Measurements from ENCODE around the gene ATP2A3.
A peak's percentile ranks its signal among the peaks of the same experiment; 100 is the strongest.

Gene ATP2A3

DNA sequence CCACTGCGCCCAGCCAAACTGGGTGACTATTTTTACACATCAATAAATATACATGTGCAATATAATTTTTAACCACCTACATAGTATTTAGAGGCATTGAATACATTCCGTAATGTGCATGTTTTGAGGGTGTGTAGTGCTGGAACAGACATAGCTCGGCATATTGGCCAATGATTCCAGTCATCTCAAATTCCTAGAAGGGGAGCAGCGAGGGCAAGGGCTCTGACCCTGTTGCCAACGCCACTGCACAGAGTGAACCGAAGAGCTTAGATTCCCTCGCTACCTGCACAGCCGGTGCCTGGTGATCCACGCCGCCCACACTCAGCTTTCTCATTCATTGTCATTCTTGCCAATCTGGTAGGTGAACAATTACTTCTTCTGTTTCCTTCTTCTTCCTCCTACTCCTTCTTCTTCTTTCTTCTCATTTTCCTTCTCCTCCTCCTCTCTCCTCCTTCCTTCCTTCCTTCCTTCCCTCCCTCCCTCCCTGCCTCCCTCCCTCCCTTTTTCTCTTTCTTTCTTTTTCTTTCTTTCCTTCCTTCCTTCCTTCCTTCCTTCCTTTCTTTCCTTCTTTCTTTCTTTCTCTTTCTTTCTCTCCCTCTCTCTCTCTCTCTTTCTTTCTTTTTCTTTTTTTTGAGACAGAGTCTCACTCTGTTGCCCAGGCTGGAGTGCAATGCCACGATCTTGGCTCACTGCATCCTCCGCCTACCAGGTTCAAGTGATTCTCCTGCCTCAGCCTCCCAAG is 26.3 kb upstream of the ATP2A3 start:
- no peak for DNase-seq

DNA sequence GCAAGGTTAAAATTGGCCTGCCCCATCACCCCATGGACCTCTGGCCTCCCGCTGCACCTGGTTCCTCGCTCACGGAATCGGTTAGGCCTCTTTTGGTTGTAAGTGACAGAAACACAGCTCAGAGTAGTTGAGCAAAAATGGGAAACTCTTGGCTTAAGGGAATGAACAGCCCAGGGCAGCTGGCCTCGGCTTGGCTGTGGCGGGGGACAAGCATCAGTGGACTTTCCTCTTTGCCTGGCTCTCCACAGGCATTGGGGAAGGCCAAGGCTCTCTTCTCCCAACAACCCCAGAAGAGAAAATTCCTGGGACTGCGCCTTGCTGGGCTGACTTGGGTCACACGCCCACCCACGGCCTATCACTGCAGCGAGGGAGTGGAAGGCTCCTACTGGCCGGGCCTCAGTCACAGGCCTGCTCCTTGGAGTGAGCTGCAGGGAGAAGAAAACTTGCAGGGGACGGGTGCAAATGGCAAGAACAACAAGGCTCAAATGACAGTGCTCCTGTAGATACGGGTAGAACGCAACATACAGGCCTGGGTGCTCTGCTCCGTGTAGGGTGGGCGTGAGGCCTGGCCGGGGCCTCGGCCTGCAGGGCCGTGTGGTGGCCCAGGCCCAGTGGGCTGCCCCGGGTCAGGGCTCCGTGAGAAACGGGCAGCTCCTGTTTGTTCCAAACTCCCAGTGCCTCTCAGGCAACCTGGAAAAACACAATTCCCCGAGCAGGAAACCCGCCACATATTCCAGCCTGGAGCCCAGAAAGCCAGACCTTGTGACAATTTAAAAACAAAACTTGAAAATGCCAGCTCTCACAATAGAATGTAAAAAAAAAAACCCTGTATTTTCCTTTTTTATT is 25.0 kb upstream of the ATP2A3 start:
- no peak for DNase-seq

DNA sequence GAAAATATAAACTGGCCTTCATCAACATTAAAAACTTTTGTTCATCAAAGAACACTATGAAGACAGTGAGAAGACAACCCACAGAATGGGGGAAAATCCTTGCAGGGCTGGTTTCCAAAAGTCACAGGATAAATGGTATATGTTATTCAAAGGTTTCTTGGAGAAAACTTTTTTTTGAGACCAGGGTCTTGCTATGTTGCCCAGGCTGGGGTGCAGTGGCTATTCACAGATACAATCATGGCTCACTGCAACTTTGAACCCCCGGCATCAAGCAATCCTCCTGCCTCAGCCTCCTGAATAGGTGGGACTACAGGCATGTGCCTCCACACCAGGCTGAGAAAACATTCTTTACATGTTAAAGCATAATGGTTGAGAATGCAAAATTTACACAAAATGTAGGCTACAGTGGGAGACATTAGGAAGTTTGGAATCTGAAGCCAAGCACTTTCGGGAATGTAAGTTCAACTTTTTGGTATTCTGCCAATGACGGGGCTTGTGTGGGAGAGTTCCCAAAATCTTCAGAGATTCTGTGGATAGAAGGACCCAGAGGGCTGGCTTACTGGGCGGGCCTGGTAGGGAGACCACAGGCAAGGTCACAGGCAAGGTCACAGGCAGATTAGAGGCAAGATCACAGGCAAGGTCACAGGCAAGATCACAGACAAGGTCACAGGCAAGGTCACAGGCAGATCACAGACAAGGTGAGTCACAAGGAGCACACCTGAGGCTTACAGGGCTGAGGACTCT is 24.2 kb upstream of the ATP2A3 start:
- DNase-seq: no peak

DNA sequence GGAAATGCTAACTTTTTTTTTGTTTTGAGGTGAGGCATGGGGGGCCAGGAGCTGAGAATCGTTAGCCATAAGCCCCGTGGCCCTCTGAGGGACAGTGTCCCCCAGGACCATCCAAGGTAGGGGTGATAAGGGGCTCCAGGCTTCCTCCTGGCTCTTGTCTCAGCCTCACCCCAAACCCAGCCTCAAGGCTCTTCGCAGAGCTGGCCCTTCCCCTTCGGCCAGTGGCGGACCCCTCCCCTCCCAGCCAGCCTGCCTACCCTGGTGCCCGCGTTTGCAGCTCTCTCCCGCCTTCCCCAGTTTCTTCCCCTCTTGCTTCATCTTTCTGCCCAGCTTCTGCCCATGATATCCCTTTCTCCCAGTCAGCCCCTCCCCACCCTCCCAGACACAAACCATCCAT is 22.7 kb upstream of the ATP2A3 start:
- DNase-seq: peak; percentile 37

DNA sequence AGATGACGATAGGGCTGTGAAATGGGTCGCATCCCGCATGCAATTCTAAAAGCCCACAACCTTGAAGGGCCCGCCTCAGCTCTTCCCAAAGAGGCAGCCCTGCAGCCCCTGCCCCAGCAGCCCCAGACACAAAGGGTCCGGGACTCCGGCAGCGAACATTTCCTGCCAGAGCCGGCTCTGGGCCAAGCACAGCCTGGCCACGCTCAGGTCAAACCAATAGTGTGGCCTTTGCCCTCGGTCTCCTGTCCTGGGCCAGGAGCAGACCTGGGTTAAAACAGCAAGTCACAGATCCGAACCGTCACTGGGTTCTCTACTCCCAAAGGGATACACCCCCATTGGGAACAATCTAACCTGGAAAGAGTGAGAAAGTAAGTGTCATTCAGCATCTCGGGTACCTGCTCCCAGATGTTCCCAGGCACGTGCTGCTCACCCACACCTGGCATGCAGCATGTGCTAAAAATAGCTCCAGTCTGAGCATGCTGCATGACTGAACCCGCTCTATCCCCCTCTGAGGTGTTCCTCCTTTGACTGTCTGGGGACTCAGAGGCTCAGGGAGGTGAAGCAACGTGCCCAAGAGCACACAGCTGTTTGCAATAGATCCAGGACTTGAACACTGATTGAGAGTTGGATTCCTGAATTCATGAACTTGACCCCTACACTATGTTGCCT is 22.2 kb upstream of the ATP2A3 start:
- DNase-seq: peak; percentile 41

DNA sequence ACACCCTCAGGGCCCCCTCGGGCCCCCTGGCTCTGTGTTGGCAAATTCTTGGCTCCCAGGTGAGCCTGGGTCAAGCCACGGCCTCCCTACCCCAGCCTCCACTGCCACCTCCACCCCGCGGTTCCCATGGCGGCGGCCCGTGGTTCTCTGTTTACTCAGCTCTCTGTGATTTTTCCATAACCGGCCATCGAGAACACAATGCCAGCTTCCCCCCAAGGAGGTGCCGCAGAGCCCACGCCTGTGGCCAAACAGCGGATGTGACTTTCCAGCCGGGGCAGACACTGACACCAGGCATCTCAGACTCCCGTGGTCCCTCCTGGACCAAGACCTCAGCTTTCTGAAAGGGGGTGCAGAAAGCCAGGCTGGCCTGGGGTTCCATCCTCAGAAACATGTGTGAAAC is 21.6 kb upstream of the ATP2A3 start:
- DNase-seq: peak; percentile 22

DNA sequence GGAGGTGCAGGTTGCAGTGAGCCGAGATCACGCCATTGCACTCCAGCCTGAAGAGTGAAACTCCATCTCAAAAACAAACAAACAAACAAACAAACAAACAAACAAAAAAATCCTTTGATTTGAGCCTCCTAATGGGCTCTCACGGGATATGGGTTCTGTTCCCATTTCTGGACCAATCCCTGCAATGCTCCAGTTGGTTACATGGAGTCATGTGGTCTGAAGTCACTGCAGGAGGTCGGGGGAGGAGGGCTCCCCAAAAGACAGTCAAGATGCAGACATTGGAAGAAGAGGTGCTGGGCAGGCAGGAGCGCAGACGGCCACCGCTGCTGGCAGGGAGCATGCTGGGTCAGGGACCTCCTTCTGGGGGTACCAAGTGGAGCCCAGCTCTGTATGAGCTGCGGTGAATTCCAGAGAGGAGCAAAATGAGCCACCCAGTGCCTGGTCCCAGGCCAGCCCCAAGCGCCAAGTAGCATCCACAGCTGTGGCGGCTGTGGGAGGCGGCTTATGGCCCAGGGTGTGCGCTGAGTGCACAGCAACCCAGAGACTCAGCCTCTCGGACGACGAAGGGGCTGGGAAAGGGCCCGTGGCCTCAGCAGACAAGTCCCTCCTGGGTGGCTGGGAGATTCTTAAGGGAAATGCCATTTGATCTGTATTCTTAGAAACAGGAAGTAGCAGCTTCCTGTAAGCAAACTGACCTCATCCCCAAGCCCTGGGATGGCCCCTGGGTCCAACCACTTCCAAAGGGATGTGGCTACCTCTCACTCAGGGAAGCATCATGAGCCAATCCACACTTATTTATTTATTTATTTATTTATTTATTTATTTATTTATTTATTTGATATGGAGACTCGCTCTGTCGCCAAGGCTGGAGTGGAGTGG is 19.6 kb upstream of the ATP2A3 start:
- no peak for DNase-seq

DNA sequence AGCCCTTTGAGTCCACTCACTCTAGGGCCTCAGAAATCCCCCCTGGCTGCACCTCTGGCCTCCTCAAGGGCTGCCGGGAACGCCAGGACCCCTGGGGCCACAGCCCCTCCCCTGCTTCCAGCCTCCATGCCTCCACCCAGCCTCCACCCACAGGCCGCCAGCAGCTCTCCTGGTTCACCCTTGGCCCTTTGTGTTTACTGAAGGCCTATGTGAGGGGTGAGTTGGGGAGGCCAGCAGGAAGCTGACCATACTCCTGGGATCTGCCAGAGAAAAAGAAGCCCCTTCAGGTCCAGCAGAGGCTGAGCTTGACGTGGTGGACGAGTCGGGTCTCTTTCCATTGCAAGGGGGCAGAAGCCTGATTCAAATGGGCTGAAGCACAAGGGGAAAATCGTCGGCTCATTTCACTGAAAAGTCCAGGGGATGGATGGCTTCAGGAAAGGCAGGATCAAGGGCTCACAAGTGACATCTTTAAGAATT is 18.3 kb upstream of the ATP2A3 start:
- no peak for DNase-seq

DNA sequence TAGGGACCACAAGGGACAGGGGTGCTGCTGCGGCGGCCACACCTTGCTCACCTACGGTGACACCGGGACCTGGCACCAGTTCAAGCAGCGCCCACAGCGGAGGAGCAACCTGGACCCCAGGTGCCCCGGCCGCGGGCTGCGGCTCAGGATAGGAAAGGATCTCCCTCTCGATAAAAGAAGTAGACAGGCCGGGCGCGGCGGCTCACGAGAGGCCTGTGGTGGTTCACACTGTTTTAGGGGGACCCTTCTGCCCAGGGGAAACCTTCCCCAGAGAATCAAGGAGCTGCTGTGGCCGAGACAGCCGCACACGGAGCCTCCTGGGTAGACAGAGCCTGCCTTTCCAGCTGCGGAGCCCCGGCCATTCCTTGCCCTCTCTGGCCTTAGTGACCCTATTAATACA is 17.9 kb upstream of the ATP2A3 start:
- DNase-seq: no peak

DNA sequence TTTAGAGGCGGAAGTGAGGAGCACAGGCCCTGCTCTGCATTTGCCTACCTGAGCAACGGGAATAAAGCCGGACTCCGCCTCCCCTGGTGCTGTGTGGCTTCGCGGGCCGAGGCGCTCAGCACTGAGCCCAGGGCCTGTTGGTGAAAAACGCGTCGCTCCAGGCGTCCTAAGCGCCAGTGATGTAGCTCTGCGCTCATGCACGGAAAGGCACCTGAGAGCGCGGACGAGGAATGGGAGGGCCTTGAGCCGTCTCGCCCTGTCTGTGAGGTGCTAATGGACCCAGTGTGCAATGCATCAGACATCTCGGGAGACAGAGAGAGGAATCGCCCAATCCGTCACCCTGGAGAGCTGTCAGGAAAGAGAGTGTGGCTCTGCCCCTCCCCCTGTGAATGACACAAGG is 17.2 kb upstream of the ATP2A3 start:
- DNase-seq: no peak

DNA sequence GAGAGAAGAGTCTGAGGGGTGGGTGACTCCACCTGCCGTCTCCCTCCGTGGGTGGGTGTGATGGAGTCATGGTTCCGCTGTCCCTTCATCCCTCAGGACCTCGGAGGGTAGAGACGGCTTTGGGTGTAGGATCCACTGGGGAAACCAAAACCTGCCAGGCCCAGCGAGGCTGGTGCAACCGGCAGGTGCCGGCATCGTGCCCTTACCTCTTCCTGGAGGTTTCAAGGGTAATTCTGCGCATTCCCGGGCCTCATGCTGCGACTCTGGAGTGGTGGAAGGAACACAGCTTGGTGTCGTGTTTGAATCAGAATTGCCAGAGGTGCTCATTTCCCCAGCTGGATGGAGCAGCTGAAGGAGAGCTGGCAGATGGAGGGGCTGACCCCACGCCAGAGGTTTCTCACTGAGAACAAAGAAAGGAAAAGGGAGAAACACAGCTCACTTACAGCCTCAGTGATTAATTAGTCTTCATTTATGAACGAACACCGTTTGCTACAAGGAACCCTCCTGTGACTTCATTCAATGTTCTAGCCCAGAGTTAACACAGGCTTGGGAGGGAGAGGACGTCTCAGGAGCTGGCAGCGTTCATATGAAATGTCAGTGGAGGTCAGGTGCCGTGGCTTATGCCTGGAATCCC is 16.3 kb upstream of the ATP2A3 start:
- DNase-seq: no peak

DNA sequence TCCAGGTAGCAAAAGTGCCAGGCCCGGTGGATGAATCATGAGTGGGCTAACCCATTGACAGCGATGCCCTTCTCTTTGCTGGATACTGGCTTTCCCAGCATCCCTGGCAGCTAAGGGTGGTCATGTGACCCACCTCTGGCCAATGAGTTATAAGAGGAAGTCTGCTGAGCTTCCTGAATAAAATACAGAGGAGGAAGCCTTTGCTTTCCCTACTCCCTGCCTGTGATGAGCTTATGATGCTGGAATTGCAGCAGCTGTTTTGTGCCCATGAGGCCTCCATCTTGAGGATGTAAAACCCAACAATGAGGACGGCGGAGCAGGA is 15.0 kb upstream of the ATP2A3 start:
- peak; percentile 36 for DNase-seq

DNA sequence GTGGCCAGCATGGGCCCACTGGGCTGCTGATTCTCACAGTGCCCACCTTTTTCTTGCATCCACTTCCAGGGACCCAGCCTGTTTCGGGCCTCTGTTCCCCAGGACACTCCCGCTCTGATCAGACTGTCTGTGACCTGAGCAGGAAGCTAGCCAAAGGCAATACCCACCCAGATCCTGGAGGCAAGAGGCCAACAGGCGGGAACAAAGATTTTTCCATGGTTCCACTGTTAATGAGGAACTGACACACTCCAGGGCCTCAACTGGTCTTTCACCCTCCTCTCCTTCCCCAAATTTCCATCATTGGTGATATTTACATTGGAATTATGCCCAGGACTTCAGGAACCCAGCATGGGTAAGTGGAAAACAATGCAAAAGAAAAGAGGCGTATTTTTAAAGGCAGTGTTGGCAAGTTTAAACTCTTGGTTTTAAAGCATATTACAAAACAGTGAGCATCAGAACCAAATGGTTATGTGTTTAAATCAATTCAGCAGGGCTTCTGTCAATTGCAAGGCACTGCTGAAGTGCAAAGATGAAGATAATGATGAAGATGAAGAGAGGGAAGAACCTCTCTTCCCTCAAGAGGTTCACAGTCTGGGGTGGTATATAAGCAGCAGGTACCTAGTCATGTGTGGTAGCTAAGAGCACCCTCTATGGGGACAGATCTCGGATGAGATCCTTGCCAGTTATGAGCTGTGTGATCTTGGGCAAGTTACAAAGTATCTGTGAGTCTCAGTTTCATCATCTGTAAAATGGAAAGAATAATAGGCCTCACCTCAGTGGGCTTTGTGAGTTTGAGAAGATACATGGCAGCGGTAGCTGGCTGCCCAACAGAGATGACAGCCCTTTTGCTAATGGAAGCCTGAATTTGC is 14.4 kb upstream of the ATP2A3 start:
- peak; percentile 33 for DNase-seq

DNA sequence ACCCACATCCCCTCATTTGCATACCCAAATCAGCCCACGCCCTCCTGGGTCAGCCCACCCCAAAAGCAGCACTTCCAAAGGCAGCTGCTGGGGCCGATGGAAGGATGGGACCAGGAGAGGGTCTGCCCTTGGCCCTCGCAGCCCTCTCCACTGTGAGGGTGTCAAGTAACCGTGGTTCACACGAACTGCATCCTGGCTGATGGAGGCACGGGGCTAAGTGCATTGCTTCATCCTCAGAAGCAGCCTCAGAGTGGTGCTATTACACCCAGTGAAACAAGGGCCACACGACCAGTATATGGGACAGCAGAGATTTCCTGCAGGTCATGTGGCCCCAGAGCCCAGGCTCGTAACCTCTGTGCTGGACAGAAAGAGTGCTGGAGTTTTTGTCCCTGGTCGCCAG is 13.2 kb upstream of the ATP2A3 start:
- DNase-seq: no peak

DNA sequence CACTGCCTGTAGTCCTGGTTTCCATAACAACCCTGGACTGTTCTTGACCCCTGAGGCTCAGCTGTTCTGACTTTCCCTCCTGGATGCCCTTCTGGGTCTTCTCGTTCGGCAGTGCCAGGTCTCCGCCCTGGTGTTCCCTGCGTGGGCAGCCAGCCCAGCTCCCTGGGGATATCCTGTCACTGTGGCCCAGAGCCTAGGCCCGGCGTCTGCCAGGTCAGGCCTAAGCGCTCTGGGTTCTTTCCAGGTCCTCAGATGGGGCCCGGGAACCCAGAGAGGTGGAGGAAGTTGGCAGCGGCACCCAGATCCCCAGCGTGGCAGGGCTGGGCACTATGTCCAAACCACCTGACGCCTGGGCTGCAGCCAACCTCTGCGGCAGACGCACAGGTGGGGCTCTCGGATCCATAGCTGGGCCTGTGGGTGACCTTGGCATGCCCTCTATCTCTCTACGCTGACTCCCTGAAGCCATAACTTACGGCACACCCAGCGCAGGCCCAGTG is 12.5 kb upstream of the ATP2A3 start:
- DNase-seq: no peak

DNA sequence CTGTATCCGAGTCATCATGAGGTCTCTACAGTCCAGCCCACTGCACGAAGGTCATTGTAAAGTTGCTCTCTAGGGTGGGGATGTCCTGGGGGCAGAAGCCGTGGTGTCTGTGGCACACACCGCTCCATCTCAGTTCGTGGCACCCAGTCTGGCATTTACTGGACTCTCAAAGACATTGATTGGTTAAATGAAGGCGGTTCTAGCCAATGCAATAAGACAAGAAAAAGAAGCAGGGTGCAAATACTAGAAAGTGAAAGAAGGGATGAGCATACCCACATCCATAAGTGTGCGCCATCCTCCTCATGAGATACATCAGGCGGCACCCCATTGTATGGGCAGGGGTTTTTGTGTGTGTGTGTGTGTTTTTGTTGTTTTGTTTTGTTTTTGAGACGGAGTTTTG is 10.7 kb upstream of the ATP2A3 start:
- no peak for DNase-seq

DNA sequence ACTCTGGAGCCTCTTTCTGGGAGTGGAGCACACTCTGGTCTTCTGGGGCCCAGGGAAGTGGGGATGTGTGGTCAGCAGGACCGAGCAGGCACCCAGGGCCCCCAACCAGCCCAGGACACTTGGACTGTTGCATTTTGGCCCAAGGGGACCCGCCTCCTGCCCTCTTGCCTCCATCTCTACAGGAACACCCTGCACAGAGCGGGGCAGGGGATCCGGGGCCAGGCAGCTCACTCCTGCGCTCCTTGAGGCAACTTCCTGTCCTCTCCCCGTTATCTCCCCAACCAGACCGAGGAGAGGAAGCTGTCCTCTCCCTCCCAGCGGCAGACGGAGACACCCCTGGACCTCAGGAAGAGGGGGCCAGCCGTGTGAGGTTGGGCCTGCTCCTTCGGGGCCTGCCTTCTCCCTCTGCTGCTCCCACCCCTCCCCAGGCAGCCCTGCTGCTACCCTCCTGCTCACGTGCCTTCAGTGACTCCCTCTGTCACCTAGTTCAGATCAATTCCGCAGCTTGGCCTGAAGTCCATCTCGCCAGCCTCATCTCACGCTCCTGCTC is 10.0 kb upstream of the ATP2A3 start:
- DNase-seq: peak; percentile 42

DNA sequence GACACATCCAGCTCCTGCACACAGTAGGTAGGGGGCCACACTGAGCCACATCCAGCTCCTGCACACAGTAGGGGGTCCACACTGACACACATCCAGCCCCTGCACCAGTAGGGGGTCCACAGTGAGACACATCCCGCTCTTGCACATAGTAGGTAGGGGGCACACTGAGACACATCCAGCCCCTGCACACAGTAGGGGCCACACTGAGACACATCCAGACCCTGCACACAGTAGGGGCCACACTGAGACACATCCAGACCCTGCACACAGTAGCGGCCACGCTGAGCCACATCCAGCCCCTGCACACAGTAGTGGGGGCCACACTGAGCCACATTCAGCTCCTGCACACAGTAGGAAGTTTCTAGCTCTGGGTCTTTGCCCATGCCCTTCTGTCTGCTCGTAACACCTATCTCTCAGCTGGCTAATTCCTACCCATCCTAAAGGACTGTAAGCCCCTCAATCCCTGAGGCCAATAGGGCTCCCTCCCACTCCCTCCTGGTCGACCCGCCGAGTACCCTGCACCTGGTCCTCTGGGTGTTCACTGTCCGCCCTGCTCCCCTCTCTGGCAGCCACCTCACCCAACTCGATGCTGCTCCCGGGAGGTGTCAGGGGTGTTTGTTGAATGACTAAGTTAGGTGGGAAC is 9.4 kb upstream of the ATP2A3 start:
- DNase-seq: no peak

DNA sequence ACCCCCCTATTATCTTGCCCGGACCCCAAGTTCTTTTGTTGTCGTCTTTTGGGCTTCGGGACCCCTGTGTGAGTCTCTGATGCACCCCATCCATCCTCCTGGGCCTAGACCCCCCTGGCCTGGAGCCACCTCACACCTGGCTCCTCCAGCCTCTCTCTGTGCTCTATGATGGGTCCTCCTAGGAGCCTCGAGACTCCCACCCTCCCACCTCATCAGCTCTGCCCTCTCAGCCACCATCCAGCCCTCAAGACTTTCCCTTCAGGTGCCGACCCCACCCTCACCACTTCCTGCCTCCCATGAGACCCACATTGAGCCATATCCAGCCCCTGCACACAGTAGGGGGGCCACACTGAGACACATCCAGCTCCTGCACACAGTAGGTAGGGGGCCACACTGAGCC is 8.7 kb upstream of the ATP2A3 start:
- no peak for DNase-seq
